HCT116 (cell line): ENCODE results near the gene SAYSD1. TPM values are rescaled to one million over a fixed set of nuclear protein-coding genes. Genes with fewer than 3 reads are reported as not detected.

Experiments used
- ATAC-seq: fragments of 200-7000 bp; cut with Tn5 transposase; 2 replicates; pipeline ENCODE4 v1.9.1; 2020; ENCODE audit warnings: mild to moderate bottlenecking, moderate library complexity
- BruUV-seq: library from RNA; stranded (reverse); fragments of 400-500 nt; replicated peaks from 2 replicates; lab custom pipeline; 2021; lab: Mats Ljungman, UMichigan
- CTCF ChIA-PET: fragments of 300-600 bp; sonication (Branson Sonifier 250); formaldehyde crosslinking; loops from one replicate; lab custom pipeline; 2021; ENCODE audit warnings: antibody characterized with exemption; lab: Charles Lee
- POLR2A ChIA-PET: fragments of 300-600, 350-600 bp; sonication (Branson Sonifier 250); formaldehyde crosslinking; loops from one replicate; lab custom pipeline; 2021; ENCODE audit warnings: antibody characterized with exemption; lab: Charles Lee
- RAD21 ChIA-PET, 2 experiments: fragments of 300-600 bp; sonication (Branson Sonifier 250); formaldehyde crosslinking; loops; one replicate each; lab custom pipeline; 2023; ENCODE audit warnings: low total read pairs in 2 of 2; ENCODE audit not compliant: uncharacterized antibody in 2 of 2, unreplicated experiment in 2 of 2, low non-redundant PET in 1 of 2; lab: Charles Lee
- DNase-seq: peaks from one replicate; pipeline ENCODE4 v3.0.0-alpha.2; 2010; ENCODE audit warnings: low read depth, low spot score
- H2AFZ ChIP-seq: fragments of 200-600 bp; shearing (Covaris generic), sonication (generic); 2 replicates; pipeline ENCODE4 v1.6.1; 2017; ENCODE audit warnings: low read depth, mixed run types, mixed read lengths, antibody characterized with exemption, low read length; ENCODE audit not compliant: poor library complexity, severe bottlenecking
- H3K27ac ChIP-seq: 2 replicates; pipeline ENCODE4 v1.5.1; 2012; ENCODE audit warnings: low read depth, low read length
- H3K27me3 ChIP-seq: fragments of 200-600 bp; sonication (generic); 2 replicates; pipeline ENCODE4 v1.6.1; 2016; ENCODE audit warnings: mixed run types, low read length, mixed read lengths; ENCODE audit not compliant: insufficient read depth
- H3K36me3 ChIP-seq, 2 experiments: fragments of 200-500 bp in 1 of 2; fragments of 200-600 bp in 1 of 2; sonication (Bioruptor generic) in 1 of 2; sonication (generic) in 1 of 2; 2 replicates each; pipeline versions ENCODE4 v1.5.1 to v1.6.1; 2014 to 2016; ENCODE audit warnings: low read length in 2 of 2, inconsistent platforms in 1 of 2, mixed read lengths in 1 of 2, mixed run types in 1 of 2; ENCODE audit not compliant: insufficient read depth in 2 of 2, control insufficient read depth in 1 of 2
- H3K4me1 ChIP-seq, 2 experiments: fragments of 200-600 bp in 1 of 2; sonication (generic) in 1 of 2; 2 replicates each; pipeline versions ENCODE4 v1.5.1 to v1.6.1; 2012 to 2017; ENCODE audit warnings: low read length in 2 of 2, inconsistent platforms in 1 of 2, mild to moderate bottlenecking in 1 of 2, mixed read lengths in 1 of 2, mixed run types in 1 of 2, moderate library complexity in 1 of 2; ENCODE audit not compliant: insufficient read depth in 2 of 2, control insufficient read depth in 1 of 2
- H3K4me2 ChIP-seq: fragments of 200-600 bp; sonication (generic); 2 replicates; pipeline ENCODE4 v1.6.1; 2017; ENCODE audit warnings: mixed run types, low read length, mixed read lengths
- H3K4me3 ChIP-seq, 2 experiments: fragments of 200-600 bp in 1 of 2; sonication (generic) in 1 of 2; replicated peaks in 1 of 2; 2 replicates each; pipeline ENCODE4 v1.5.1; 2011 to 2016; ENCODE audit warnings: low read length in 2 of 2, control low read depth in 1 of 2, low read depth in 1 of 2, mild to moderate bottlenecking in 1 of 2, mixed read lengths in 1 of 2, mixed run types in 1 of 2
- H3K79me2 ChIP-seq: fragments of 200-600 bp; sonication (generic); 2 replicates; pipeline ENCODE4 v1.6.1; 2017; ENCODE audit warnings: mild to moderate bottlenecking, mixed run types, low read length, moderate library complexity, mixed read lengths; ENCODE audit not compliant: insufficient read depth
- H3K9ac ChIP-seq: fragments of 200-600 bp; sonication (generic); 2 replicates; pipeline ENCODE4 v1.6.1; 2016; ENCODE audit warnings: low read length, mixed read lengths
- H3K9me2 ChIP-seq: fragments of 200-600 bp; sonication (generic), shearing (Covaris generic); 2 replicates; pipeline ENCODE4 v1.6.1; 2017; ENCODE audit warnings: mixed run types, mild to moderate bottlenecking, moderate library complexity; ENCODE audit not compliant: insufficient read depth
- H3K9me3 ChIP-seq, 2 experiments: fragments of 200-500 bp in 1 of 2; fragments of 200-600 bp in 1 of 2; sonication (Bioruptor generic) in 1 of 2; sonication (generic) in 1 of 2; 2 replicates each; pipeline ENCODE4 v1.6.1; 2014 to 2017; ENCODE audit warnings: low read length in 2 of 2, mixed read lengths in 2 of 2, inconsistent platforms in 1 of 2, low read depth in 1 of 2, mild to moderate bottlenecking in 1 of 2, mixed run types in 1 of 2, moderate library complexity in 1 of 2; ENCODE audit not compliant: control insufficient read depth in 1 of 2, insufficient read depth in 1 of 2
- H4K20me1 ChIP-seq: fragments of 200-600 bp; sonication (generic), shearing (Covaris generic); 2 replicates; pipeline ENCODE4 v1.6.1; 2017; ENCODE audit warnings: mixed run types, mild to moderate bottlenecking, moderate library complexity; ENCODE audit not compliant: insufficient read depth
- CEBPB ChIP-seq: IDR thresholded peaks from 2 replicates; pipeline ENCODE4 v1.6.1; 2012; ENCODE audit warnings: low read depth
- EGR1 ChIP-seq: IDR thresholded peaks from 2 replicates; pipeline ENCODE4 v1.6.1; 2012; ENCODE audit warnings: low read depth
- ELF1 ChIP-seq: IDR thresholded peaks from 2 replicates; pipeline ENCODE4 v1.6.1; 2012; ENCODE audit warnings: low read depth, borderline replicate concordance
- EZH2 ChIP-seq: fragments of 200-600 bp; sonication (generic); IDR thresholded peaks from 2 replicates; pipeline ENCODE4 v1.6.1; 2017; ENCODE audit warnings: antibody characterized with exemption, mixed run types
- RAD21 ChIP-seq: IDR thresholded peaks from 2 replicates; pipeline ENCODE4 v1.6.1; 2012; ENCODE audit warnings: low read depth, mild to moderate bottlenecking
- SP1 ChIP-seq: IDR thresholded peaks from 2 replicates; pipeline ENCODE4 v1.6.1; 2012; ENCODE audit warnings: low read depth
- YY1 ChIP-seq: IDR thresholded peaks from 2 replicates; pipeline ENCODE4 v1.6.1; 2011; ENCODE audit warnings: low read length, low read depth, moderate library complexity, mild to moderate bottlenecking; ENCODE audit not compliant: insufficient replicate concordance; ENCODE audit errors: extremely low read depth
- ZNF274 ChIP-seq: fragments of 200-500 bp; sonication (Bioruptor generic); IDR thresholded peaks from 2 replicates; pipeline ENCODE4 v1.6.1; 2014; ENCODE audit warnings: mild to moderate bottlenecking, low read depth, low read length, inconsistent platforms
- intact Hi-C: fragments of 100-400 bp; cut with micrococcal nuclease; formaldehyde crosslinking; loops from 2 replicates; pipeline ENCODE4 v1.10.0; 2022
- total RNA-seq: library from RNA; stranded (reverse); gene quantifications from one replicate; pipeline ENCODE4 v1.2.1, GENCODE V29; 2021; ENCODE audit not compliant: unreplicated experiment
- TF ChIP-seq, protein P1 (sequence below): IDR thresholded peaks from 2 replicates; pipeline ENCODE4 v1.6.1; 2012
- TF ChIP-seq, protein P2 (sequence below): IDR thresholded peaks from 2 replicates; pipeline ENCODE4 v1.6.1; 2012; ENCODE audit warnings: low read depth

SAYSD1 gene
- total RNA-seq, 1 experiment from 2014 or later = 10.1 TPM

DNA sequence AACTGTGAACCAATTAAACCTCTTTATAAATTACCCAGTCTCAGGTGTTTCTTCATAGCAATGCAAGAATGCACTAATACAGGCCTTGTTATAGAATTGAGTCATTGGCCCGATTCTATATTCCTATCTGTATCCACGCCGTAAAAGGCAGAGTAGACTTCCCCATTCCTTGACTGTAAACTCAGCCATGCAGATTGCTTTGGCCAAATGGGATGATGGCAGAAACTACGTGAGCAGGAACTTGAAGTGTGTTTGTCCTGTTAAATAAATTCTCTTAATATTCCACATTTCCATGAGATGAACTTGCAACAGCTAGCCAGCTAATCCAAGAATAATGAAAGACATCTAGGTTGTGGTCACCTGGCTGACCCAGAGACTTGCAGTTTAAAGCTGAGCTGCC lies 3.9 kb upstream of the SAYSD1 start:
- Histone ChIP-seq H3K4me2 (no peak overlapping the region), H3K9ac (no peak overlapping the region), H3K9me2 (no peaks in the 10 kb centered on the region), H3K27me3 (0 out of 2 replicates have a peak, but pooled peaks cover 3% of the 10 kb centered on the region), H3K27ac (no peak overlapping the region), H3K4me3 (no peak overlapping the region), H4K20me1 (no peaks in the 10 kb centered on the region), H3K36me3 (no peaks in the 10 kb centered on the region), H2AFZ (no peak overlapping the region), H3K9me3 (no peaks in the 10 kb centered on the region), H3K79me2 (no peaks in the 10 kb centered on the region), H3K4me1 (peaks cover 2 to 17% of the 10 kb centered on the region in 2 experiments; a peak in 2 of 4 replicates)
- DNase-seq = no peak
- intact Hi-C loops = no loop called here
- BruUV-seq = no TSS peak
- ATAC-seq = no peak
- no peak for TF ChIP-seq YY1
- TF ChIP-seq ELF1 = no peak
- no peak for TF ChIP-seq EGR1
- TF ChIP-seq, protein P1, sequence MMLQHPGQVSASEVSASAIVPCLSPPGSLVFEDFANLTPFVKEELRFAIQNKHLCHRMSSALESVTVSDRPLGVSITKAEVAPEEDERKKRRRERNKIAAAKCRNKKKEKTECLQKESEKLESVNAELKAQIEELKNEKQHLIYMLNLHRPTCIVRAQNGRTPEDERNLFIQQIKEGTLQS = no peak
- TF ChIP-seq, protein P2, sequence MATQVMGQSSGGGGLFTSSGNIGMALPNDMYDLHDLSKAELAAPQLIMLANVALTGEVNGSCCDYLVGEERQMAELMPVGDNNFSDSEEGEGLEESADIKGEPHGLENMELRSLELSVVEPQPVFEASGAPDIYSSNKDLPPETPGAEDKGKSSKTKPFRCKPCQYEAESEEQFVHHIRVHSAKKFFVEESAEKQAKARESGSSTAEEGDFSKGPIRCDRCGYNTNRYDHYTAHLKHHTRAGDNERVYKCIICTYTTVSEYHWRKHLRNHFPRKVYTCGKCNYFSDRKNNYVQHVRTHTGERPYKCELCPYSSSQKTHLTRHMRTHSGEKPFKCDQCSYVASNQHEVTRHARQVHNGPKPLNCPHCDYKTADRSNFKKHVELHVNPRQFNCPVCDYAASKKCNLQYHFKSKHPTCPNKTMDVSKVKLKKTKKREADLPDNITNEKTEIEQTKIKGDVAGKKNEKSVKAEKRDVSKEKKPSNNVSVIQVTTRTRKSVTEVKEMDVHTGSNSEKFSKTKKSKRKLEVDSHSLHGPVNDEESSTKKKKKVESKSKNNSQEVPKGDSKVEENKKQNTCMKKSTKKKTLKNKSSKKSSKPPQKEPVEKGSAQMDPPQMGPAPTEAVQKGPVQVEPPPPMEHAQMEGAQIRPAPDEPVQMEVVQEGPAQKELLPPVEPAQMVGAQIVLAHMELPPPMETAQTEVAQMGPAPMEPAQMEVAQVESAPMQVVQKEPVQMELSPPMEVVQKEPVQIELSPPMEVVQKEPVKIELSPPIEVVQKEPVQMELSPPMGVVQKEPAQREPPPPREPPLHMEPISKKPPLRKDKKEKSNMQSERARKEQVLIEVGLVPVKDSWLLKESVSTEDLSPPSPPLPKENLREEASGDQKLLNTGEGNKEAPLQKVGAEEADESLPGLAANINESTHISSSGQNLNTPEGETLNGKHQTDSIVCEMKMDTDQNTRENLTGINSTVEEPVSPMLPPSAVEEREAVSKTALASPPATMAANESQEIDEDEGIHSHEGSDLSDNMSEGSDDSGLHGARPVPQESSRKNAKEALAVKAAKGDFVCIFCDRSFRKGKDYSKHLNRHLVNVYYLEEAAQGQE = no peak
- no peak for TF ChIP-seq EZH2
- TF ChIP-seq ZNF274 = no peak
- TF ChIP-seq SP1 = no peak
- TF ChIP-seq CEBPB = no peak
- TF ChIP-seq RAD21 = no peak
- CTCF ChIA-PET = interaction anchor here (1.5 kb wide), 1 partner anchor 184 kb away, joined by 3 read pairs; no protein-coding TSS in a partner anchor
- POLR2A ChIA-PET = no interaction called here
- RAD21 ChIA-PET = no interaction called here
